HG02571 (cell line): ENCODE data around the gene SNAPC4.
"Not testable (repeated sequence)": the region's sequence is repeated elsewhere in the genome, so short reads cannot be mapped to it uniquely, and the experiment has no call there.

Experiments used
- ATAC-seq: cut with Tn5 transposase; IDR thresholded peaks from one replicate; pipeline ENCODE4 v1.9.1; 2021; ENCODE audit warnings: mild to moderate bottlenecking, moderate library complexity; ENCODE audit not compliant: unreplicated experiment

The SNAPC4 gene

DNA sequence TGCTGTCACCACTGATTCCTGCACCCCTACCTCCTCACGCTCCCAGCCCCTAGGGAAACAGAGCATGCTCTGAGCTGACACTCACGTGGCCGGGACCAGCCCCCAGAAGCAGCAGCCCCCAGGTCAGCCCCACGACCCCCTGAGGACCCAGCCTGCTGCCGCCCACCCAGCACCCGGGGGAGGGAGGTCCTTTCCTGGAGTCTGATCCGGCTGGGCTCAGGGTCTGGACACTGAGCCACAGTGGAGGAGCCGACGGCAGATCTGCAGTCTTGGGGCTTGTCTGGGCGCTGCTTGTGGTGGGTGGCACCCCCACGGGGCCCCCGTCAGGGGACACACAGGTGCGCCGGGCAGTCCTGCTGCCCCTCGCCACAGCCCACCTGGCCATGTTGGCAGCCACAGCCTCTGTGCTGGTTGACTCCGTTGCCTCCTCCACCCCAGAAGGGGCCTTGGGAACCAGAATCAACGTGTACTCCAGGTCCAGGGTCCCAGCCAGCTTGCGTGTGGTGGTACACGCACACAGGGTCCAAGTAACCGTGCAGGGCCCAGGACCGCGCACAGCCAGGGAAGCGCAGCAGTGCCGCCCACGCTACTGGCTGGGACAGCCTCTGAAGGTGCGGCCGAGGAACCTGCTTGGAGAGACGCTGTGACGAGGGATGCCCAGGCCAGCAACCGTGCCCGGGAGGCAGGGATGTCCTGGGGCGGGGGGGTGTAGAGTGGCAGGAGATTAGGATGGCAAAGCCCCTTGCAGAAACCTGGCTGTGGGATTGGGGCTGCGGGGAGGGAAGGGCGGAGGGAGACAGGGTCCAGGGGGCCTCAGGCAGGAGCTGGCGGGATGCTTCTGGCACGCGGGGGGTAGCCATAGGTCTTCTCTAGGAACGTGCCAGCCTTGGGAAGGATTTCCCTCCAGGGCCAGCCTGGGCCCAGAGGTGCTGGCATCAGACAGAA, 39.9 kb downstream of the SNAPC4 start:
- no peak for ATAC-seq

DNA sequence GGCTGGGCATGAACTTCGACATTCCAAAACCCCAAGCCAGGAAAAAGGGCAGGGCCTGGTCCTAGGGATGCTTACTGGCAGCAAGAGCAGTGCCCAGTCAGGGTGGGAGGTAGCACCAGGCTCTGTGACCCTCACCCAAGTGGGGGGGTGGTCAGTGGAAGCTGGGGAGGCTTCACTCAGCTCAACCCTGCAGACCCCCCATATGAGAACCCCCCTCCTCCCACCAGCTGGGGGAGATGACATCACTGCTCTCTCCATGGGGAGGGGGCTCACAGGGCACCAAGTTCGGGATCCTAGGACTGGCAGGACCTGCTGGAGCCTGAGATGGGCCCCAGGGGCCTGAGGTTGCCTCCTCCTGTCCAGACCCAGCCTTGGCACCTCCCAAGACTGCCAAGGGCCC, 41.1 kb downstream of the SNAPC4 start:
- ATAC-seq = no peak

DNA sequence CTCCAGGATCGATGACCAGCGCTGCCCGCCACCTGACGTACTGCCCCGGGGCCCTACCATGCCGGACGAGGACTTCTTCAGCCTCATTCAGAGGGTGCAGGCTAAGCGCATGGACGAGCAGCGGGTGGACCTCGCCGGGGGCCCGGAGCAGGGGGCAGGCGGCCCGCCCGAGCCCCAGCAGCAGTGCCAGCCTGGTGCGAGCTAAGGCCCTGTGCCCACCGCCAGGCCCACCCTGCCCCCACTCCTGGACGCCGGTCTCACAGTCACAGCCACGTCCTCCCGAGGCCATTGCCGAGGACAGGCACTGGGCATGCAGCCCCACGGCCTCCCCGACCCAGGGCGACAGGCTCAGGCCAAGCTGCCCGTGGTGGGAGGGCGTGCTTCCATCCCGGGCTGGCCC, 42.0 kb downstream of the SNAPC4 start:
- ATAC-seq = no peak

DNA sequence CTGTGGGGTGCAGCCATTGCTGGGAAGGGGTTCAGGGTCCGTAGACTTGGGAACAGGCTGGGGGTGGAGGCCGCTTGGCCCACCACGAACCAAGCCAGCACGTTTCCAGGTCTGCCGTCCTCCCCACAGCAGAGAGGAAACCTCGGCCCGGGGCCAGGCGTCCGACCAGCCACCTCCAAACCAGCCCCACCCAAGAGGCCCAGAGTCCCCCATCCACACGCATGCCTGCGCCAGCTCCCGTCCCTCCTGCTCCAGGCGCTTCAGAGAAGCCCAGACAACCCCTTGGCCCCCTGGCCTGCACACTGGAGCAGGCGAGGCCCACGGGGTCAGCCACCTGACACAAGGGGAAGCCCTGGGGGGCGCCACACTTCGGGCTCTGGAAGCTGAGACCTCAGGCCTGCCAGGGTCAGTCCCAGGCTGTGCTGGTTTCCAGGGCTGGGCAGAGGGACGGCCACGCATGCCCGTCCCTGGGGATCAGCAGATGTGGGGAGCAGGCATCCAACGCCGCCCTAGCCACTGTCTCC, 42.7 kb downstream of the SNAPC4 start:
- no peak for ATAC-seq

DNA sequence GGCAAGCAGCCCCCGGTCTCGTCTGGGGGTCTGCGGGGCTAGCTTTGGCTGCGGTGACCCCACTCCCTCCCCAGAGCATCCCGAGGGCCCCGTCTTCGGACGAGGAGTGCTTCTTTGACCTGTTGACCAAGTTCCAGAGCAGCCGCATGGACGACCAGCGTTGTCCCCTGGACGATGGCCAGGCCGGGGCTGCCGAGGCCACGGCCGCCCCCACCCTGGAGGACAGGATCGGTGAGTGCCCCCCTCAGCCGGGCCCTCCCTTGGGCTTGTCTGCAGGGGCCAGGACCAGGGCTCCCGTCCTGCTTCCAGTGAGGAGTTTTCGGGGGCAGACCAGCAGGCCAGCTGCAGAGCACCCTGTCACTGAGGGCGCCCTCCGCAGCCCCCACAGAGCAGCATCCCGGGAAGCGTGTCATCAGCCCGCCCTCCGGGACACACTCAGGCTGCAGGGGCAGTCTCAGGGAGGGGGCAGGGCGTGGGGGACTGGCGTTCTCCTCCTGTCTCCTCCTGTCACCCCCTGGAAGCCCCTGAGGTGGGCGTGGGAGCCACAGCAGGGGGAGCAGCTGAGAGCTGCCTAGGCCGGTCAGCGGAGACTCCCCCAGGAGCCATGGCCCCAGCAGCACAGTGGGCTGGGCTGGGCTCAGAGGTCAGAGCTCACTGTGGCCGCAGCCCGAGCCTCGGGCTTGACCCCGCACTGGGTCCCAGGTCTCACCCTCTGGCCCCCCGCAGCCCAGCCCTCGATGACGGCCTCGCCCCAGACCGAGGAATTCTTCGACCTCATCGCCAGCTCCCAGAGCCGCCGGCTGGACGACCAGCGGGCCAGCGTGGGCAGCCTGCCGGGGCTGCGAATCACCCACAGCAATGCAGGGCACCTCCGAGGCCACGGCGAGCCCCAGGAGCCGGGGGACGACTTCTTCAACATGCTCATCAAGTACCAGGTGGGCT, 44.1 kb downstream of the SNAPC4 start:
- ATAC-seq = no peak

DNA sequence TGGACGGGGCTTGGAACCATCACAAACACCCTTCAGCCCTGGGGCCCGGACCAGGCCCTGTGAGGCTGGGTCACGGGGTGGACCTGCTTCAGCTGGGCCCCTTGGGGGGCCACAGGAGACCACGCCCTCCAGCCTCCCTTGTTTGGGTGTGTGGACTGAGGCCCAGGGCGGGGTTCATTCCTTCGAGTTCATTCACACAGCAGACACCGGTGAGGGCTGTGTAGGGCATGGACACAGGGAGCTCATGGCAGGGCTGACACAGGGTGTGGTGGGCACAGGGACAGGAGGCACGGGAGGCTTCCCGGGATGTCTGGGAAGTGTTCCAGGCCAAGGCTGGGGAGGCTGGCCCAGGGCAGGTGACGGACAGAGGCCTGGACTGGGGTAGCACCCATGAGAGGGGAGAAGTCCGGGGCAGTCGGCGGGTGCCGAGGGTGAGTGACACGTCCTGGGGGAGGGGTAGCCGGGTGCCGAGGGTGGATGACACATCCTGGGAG, 45.3 kb downstream of the SNAPC4 start:
- ATAC-seq = no peak

DNA sequence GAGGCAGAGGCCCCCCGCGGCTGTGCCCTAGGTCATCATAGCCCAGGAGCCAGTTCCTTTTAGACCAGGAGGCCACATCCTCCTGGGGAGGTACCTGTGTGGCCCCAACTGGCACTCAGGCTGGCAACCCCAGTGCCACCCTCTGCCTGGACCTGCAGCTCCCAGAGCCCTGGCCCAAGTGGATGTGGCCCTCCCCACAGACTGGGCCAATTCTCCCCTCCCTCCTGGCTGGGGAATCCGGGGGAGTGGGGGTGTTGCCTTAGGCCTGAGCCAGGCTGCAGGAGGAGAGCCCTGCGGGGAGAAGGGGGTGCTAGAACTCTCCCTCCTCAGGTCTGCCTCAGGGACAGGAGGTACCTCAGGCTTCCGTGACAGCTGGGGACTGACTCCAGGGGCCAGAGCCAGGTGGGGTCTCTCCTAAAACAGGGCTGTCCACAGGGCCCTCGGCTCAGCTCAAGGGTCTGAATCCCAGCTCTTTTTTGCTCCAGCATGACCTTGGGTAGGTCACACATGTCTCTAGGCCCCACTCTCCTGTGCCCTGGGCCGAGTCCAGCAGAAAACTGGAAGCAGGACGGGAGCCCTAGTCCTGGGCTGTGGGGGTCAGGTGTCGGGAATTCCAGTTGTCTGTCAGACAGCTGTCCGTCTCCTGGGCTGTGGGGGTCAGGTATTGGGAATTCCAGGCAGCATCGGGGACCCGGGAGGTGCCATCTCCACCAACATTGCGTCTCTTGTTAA, 46.0 kb downstream of the SNAPC4 start:
- ATAC-seq = no peak

DNA sequence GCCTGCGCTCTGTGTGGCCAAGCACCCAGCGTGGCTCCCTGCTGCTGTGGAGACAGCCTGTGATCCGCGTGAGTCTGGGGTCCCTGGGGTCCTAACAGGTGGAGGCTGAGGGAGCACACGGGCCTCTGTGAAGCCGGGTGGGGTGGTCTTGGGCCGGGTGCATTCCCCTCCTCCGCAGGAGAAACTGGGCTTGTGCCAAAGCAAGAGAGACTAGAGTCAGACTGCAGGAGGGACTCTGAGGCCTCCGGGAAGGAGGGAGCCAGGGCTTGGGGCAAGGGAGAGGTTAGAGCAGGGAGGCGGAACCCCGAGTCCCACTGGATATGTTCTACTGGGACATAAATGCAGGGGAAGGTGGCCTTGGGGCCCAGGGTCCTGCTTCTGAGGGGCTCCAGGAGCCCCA, 46.9 kb downstream of the SNAPC4 start:
- no peak for ATAC-seq

DNA sequence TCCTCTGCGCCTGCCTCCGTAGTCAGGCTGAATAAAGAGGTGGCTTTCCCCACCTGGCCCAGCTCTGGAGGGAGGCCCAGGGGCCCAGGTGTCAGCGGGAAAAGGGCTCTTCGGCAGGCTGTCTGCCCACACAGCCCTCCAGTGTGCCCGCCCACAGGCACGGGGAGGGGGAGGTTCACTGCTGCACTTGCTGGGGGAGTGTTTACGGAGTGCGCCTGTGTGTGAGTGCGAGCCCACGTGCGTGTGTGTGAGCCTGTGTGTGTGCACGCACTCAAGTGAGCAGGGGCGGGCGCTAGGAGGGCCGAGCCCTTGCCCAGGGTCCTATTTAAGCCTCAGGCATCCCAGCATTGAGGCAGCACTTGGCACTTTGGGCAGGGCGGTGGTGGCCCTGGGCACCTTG, 47.3 kb downstream of the SNAPC4 start:
- no peak for ATAC-seq

DNA sequence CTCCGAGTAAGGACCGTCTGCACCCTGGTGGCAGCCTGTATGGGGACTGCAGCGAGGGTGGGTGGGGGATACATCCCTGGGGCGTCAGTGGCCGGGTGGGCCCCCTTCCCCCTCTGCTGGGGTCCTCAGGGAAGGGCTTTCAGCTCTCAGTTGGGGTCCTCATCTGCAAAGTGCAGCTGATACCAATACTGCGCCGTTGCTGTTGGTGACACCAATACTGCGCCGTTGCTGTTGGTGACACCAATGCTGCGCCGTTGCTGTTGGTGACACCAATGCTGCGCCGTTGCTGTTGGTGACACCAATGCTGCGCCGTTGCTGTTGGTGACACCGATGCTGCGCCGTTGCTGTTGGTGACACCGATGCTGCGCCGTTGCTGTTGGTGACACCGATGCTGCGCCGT, 48.1 kb downstream of the SNAPC4 start:
- ATAC-seq = not testable (repeated sequence)

DNA sequence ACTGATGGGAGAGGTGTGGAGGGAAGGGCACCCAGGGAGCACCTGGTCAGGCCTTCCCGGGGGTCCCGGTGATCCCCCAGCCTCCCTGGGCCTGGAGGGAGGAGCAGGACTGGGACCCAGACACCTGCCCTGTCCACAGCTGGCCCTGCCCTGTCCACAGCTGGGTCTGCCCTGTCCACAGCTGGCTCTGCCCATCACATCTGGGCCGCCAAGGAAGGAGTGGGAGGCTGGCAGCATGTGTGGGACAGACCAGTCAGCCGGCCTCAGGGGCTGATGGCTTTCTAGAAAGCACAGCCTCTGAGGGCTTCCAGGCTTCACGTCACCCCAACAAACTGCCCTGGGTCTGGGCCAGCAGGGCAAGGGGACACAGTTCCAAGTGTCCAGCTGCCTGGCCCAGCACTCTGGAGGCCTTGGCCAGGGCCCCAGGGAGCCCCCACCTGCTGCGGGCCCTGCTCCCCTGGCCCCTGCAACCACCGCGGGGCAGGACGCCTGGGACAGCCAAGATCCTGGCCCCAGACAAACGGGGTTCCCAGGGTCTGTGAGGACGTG, 48.6 kb downstream of the SNAPC4 start:
- ATAC-seq = no peak
